GM13977 (cell line): Measurements from ENCODE around the gene PPP4R2.
"Not testable (repeated sequence)": the region's sequence is repeated elsewhere in the genome, so short reads cannot be mapped to it uniquely, and the experiment has no call there.

Source experiments
- DNase-seq: peaks from one replicate; pipeline ENCODE4 v3.0.0; 2012; ENCODE audit warnings: low spot score
- CTCF ChIP-seq: IDR thresholded peaks from 2 replicates; pipeline ENCODE4 v1.5.1; 2012; ENCODE audit warnings: mild to moderate bottlenecking, control low read depth; ENCODE audit not compliant: insufficient read depth; ENCODE audit errors: extremely low read depth, missing control alignments
- in situ Hi-C: fragments of 300-500 bp; cut with MboI; formaldehyde crosslinking; loops from one replicate; pipeline ENCODE4 v1.12.0; 2022; ENCODE audit warnings: low sequenced_read_pairs, low pct_unique_long_range_greater_than_20kb, mixed read lengths, inconsistent platforms; ENCODE audit not compliant: unreplicated experiment

PPP4R2 gene

GRCh38 chr3:72991522-72991921 lies 5.1 kb upstream of the PPP4R2 start:
- DNase-seq = no peak
- no peak for TF ChIP-seq CTCF
- in situ Hi-C loops = no loop called here

- no peak for DNase-seq
- peak; percentile 1 for TF ChIP-seq CTCF
- in situ Hi-C loops = no loop called here
These were observed 3.2 kb upstream of the PPP4R2 start for GRCh38 chr3:72993391-72993790.

DNA sequence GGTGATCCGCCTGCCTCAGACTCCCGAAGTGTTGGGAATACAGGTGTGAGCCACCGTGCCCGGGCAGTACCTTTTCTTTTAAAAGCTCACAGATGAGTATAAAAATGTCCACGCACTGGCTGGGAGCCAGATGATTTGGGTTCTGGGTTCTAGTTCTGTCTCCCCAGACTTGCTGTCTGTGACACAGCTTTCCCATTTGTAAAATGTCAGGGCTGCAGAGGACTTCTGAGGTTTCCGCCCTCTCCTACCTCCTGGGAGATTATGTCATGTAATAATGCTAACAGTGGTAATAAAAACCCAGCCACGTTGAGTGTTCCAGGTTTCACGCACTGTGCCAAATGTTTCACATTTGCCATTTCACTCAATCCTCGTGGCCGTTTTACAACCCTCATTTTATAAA lies 1.3 kb upstream of the PPP4R2 start:
- no peak for DNase-seq
- in situ Hi-C loops = no loop called here
- TF ChIP-seq CTCF = no peak

GRCh38 chr3:72996121-72996472 lies 514 bp upstream of the PPP4R2 start:
- in situ Hi-C loops = no loop called here
- TF ChIP-seq CTCF = no peak
- no peak for DNase-seq

DNA sequence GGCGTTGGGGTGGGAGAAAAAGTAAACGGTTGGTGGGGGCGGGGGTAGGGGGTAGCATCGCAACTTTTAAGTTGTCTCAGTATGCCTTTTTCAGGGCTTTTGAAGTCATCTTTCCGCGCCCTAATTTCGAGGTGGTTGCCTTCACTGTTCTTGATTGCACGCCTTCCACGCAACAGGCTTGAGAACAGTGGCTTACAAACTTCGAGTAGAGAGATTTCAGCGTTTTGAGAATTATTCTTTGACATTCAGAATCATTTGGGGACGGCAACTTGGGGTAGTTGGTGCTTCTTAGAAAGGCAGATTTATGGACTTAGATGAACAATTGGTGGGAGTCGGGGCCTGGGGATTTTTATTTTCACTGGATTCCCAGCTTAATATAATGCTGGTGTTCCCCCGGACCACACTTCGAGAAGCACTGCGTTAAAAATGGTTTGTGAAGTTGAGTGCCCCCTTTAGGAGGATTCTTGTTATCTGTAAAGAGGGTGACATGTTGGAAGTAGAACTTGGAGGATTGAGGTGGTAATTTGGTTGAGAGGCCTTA lies 880 bp downstream of the PPP4R2 start:
- in situ Hi-C loops = no loop called here
- peak; percentile 59 for TF ChIP-seq CTCF
- DNase-seq = peak; percentile 62

DNA sequence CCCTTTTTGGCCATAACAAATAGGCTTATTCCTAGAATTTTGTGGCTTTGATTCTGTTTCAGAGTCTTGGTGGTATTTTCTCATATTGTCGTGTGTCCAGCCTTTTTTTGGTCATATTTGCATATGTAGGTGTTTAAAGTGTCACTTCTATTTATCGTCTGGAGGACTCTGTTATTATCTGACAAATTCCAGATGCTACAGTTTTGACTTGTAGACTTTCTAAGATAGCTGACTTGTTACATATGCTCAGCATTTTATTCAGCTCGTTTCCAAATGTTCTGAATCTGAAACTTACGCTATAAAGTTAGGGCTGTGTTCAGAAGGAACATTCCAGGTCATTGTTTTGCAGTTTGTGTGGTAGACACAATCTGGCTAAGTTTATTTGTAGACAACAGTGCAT lies 1.9 kb downstream of the PPP4R2 start:
- TF ChIP-seq CTCF = no peak
- in situ Hi-C loops = no loop called here
- DNase-seq = peak; percentile 17

GRCh38 chr3:72999951-73000350 lies 3.3 kb downstream of the PPP4R2 start:
- in situ Hi-C loops = no loop called here
- TF ChIP-seq CTCF = no peak
- no peak for DNase-seq

GRCh38 chr3:73003050-73003449 lies 6.4 kb downstream of the PPP4R2 start:
- in situ Hi-C loops, DNase-seq: not testable (repeated sequence)
